ENCODE measurements around the gene ALCAM. TPM values are rescaled to one million over a fixed set of nuclear protein-coding genes. Genes with fewer than 3 reads are reported as not detected.

ALCAM gene
- total RNA-seq, 1 experiment from 2014 or later, result 98.4 TPM

DNA sequence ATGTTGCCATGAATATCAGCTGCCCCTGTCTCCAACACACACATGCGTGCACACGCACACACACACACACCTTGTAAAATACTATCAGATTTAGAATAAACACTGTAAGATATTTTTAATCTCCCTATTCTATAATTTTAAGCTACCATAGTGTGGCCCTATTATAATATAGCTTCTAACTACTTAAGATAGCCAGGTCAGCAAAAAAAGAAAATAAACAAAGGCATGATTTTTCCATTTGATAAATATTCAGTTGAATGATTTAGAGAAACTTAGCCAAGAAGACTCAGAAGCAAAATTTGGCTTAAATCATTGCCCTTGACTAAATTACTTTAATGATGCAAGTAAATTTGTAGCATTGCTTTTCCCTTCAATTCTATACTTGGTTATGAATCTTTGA is 162.2 kb downstream of the ALCAM start:
- TF ChIP-seq, protein P1, sequence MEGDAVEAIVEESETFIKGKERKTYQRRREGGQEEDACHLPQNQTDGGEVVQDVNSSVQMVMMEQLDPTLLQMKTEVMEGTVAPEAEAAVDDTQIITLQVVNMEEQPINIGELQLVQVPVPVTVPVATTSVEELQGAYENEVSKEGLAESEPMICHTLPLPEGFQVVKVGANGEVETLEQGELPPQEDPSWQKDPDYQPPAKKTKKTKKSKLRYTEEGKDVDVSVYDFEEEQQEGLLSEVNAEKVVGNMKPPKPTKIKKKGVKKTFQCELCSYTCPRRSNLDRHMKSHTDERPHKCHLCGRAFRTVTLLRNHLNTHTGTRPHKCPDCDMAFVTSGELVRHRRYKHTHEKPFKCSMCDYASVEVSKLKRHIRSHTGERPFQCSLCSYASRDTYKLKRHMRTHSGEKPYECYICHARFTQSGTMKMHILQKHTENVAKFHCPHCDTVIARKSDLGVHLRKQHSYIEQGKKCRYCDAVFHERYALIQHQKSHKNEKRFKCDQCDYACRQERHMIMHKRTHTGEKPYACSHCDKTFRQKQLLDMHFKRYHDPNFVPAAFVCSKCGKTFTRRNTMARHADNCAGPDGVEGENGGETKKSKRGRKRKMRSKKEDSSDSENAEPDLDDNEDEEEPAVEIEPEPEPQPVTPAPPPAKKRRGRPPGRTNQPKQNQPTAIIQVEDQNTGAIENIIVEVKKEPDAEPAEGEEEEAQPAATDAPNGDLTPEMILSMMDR (IDR thresholded peaks at IDR 0.05; ENCODE audit: unreplicated experiment), result no peak

DNA sequence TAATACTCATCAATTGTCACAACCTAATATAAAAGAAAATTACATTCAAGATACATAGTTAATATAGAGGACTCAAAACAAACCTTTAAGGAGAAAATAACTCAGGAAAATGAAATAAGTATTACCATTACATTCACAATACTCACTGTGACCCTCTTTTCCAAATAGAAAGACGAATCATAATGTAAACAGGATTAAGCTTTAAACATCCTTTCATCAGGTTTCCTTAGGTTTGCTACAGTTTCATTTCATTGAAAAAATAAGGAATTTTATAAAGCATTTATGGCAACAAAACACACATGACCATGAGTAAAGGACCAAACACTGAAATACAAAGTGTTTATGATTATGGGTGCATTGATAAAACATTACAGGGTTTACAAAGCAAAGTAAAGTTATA is 162.7 kb downstream of the ALCAM start:
- TF ChIP-seq, protein P1 (IDR thresholded peaks at IDR 0.05; ENCODE audit: unreplicated experiment), result no peak
- H3K4me3 Mint-ChIP-seq (ENCODE audit: unreplicated experiment), result no peak overlapping the region
- H3K27ac Mint-ChIP-seq (ENCODE audit: low read depth, unreplicated experiment), result no peak overlapping the region
- ChIA-PET CTCF (interaction anchor here (0.6 to 0.9 kb wide), 3 partner anchors 10 to 93 kb away, joined by 3 to 4 read pairs (median 3); no protein-coding TSS in a partner anchor), POLR2A (interaction anchor here (1.3 kb wide), 1 partner anchor 161 kb away, joined by 5 read pairs; no protein-coding TSS in a partner anchor)
- no TSS peak for BruUV-seq (replicated peaks)
- intact Hi-C loops (cut with micrococcal nuclease), result no loop called here
- peaks cover 14% of the 10 kb centered on the region for H3K4me1 Mint-ChIP-seq (ENCODE audit: insufficient read depth, unreplicated experiment)
- H3K9me3 Mint-ChIP-seq (ENCODE audit: unreplicated experiment), result no peaks in the 10 kb centered on the region
- no peak for DNase-seq (ENCODE audit: unreplicated experiment)
- H3K36me3 Mint-ChIP-seq (ENCODE audit: insufficient read depth, unreplicated experiment), result peaks cover 16% of the 10 kb centered on the region
- no peaks in the 10 kb centered on the region for H3K27me3 Mint-ChIP-seq (ENCODE audit: insufficient read depth, unreplicated experiment)

More for the DNA sequence above, 162.2 kb downstream of the ALCAM start:
- Mint-ChIP-seq H3K27ac (ENCODE audit: low read depth, unreplicated experiment) (no peak overlapping the region), H3K9me3 (ENCODE audit: unreplicated experiment) (no peaks in the 10 kb centered on the region), H3K4me3 (ENCODE audit: unreplicated experiment) (no peak overlapping the region), H3K36me3 (ENCODE audit: insufficient read depth, unreplicated experiment) (peaks cover 13% of the 10 kb centered on the region), H3K27me3 (ENCODE audit: insufficient read depth, unreplicated experiment) (no peaks in the 10 kb centered on the region), H3K4me1 (ENCODE audit: insufficient read depth, unreplicated experiment) (peaks cover 14% of the 10 kb centered on the region)
- intact Hi-C loops (cut with micrococcal nuclease), result no loop called here
- BruUV-seq (replicated peaks), result no TSS peak
- ChIA-PET POLR2A (interaction anchor here (1.3 kb wide), 1 partner anchor 160 kb away, joined by 5 read pairs; no protein-coding TSS in a partner anchor), CTCF (interaction anchor here (0.6 to 0.9 kb wide), 4 partner anchors 10 to 149 kb away, joined by 3 to 5 read pairs (median 4); no protein-coding TSS in a partner anchor)
- DNase-seq (ENCODE audit: unreplicated experiment), result no peak

DNA sequence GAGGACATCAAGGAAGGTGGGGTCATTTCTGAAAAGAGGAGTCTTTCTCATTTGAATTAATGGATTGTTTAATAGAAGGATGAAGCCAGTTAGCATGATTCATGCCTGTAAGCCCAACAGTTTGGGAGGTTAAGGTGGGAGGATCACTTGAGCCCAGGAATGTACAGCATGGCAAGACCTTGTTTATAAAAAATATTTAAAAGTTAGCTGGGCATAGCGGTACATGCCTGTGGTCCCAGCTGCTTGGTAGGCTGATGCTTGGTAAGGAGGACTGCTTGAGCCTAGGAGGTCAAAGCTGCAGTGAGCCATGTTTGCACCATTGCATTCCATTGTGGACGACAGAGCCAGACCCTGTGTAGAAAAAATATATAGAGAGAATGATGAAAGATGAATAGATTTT is 165.5 kb downstream of the ALCAM start:
- peaks cover 16% of the 10 kb centered on the region for H3K36me3 Mint-ChIP-seq (ENCODE audit: insufficient read depth, unreplicated experiment)
- BruUV-seq (replicated peaks), result no TSS peak
- H3K4me3 Mint-ChIP-seq (ENCODE audit: unreplicated experiment), result no peak overlapping the region
- no peak overlapping the region for H3K27ac Mint-ChIP-seq (ENCODE audit: low read depth, unreplicated experiment)
- ChIA-PET POLR2A (no interaction called here), CTCF (interaction anchor here (0.9 kb wide), 2 partner anchors 9 to 164 kb away, joined by 3 read pairs; no protein-coding TSS in a partner anchor)
- DNase-seq (ENCODE audit: unreplicated experiment), result no peak
- H3K9me3 Mint-ChIP-seq (ENCODE audit: unreplicated experiment), result no peaks in the 10 kb centered on the region
- H3K4me1 Mint-ChIP-seq (ENCODE audit: insufficient read depth, unreplicated experiment), result peaks cover 19% of the 10 kb centered on the region
- intact Hi-C loops (cut with micrococcal nuclease), result loop anchor here (10.0 kb wide), 1 partner anchor 1073 kb away; no protein-coding TSS in a partner anchor
- H3K27me3 Mint-ChIP-seq (ENCODE audit: insufficient read depth, unreplicated experiment), result no peaks in the 10 kb centered on the region
- TF ChIP-seq, protein P1 (IDR thresholded peaks at IDR 0.05; ENCODE audit: unreplicated experiment), result no peak

DNA sequence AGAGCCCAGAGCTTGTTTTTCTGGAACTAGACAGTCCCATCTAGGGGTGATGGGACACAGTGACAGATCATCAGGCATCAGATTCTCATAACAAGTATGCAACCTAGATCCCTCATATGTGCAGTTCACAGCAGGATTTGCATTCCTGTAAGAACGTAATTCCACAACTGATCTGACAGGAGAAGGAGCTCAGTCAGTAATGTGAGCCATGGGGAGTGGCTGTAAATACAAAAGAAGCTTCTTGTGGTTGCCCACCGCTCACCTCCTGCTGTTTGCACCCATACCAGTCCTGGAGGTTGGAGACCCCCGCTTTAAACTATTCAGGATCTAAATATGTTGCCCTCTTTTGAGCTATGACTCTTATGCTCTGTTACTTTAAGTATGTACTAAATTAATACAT is 167.3 kb downstream of the ALCAM start:
- Mint-ChIP-seq H3K4me1 (ENCODE audit: insufficient read depth, unreplicated experiment) (peaks cover 9% of the 10 kb centered on the region), H3K27ac (ENCODE audit: low read depth, unreplicated experiment) (no peak overlapping the region), H3K9me3 (ENCODE audit: unreplicated experiment) (no peaks in the 10 kb centered on the region), H3K36me3 (ENCODE audit: insufficient read depth, unreplicated experiment) (peaks cover 28% of the 10 kb centered on the region), H3K27me3 (ENCODE audit: insufficient read depth, unreplicated experiment) (no peaks in the 10 kb centered on the region), H3K4me3 (ENCODE audit: unreplicated experiment) (no peak overlapping the region)
- intact Hi-C loops (cut with micrococcal nuclease), result loop anchor here (10.0 kb wide), 1 partner anchor 1071 kb away; no protein-coding TSS in a partner anchor
- TF ChIP-seq, protein P1 (IDR thresholded peaks at IDR 0.05; ENCODE audit: unreplicated experiment), result no peak
- no peak for DNase-seq (ENCODE audit: unreplicated experiment)
- ChIA-PET POLR2A (interaction anchor here (0.6 kb wide), 1 partner anchor 1491 kb away, joined by 4 read pairs; no protein-coding TSS in a partner anchor), CTCF (interaction anchor here (0.9 kb wide), 1 partner anchor 15 kb away, joined by 3 read pairs; no protein-coding TSS in a partner anchor)
- BruUV-seq (replicated peaks), result no TSS peak

Data from MCF 10A (cell line).